HG03342 (cell line): ENCODE data around the gene SLC16A9.

Experiments used
- ATAC-seq: cut with Tn5 transposase; IDR thresholded peaks from one replicate; pipeline ENCODE4 v1.9.1; 2021; ENCODE audit warnings: mild to moderate bottlenecking, moderate library complexity; ENCODE audit not compliant: unreplicated experiment

Gene SLC16A9

DNA sequence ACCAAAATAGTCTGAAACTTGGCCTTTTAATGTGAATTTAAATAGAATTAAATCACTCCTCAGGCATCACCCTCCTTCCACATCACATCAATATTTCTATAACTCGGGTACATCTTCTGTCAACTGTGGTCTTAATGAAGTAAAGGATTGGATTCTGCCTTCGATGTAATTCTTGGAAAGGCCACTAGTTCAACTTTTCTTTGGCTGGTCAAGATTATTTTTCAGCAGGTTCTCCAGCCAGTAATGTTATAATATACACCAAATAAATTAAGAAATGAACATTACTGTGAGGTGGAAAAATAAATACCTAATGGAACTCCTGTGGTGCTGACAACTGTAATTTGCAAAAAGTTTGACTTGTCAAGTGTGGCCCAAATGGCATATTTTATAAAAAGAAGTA lies 9.7 kb upstream of the SLC16A9 start:
- ATAC-seq = no peak

GRCh38 chr10:59718257-59718656 lies 8.6 kb upstream of the SLC16A9 start:
- ATAC-seq = no peak

DNA sequence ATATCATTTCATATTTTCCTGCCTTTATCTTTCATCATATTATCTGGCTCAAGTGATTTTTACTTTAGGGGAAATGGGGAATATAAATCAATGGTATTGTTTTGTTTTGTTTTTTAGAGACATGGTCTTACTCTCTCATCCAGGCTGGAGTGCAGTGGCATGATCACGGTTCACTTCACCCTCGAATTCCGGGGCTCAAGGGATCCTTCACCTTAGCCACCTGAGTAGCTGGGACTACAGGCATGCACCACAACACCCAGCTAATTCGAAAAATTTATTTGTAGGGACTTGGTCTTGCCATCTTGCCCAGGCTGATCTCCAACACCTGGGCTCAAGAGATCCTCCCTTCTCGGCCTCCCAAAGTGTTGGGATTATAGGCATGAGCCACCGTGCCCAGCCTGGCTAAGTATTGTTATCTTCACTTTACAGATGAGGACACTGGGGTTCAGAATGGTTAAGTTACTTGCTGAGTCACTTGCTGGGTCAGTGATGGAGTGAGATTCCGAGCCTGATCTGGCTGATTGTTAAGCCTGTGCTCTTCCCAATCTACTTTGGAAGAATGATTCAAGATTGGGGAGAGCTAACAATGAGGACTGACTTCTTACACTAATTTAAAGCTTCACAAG lies 3.7 kb upstream of the SLC16A9 start:
- no peak for ATAC-seq

DNA sequence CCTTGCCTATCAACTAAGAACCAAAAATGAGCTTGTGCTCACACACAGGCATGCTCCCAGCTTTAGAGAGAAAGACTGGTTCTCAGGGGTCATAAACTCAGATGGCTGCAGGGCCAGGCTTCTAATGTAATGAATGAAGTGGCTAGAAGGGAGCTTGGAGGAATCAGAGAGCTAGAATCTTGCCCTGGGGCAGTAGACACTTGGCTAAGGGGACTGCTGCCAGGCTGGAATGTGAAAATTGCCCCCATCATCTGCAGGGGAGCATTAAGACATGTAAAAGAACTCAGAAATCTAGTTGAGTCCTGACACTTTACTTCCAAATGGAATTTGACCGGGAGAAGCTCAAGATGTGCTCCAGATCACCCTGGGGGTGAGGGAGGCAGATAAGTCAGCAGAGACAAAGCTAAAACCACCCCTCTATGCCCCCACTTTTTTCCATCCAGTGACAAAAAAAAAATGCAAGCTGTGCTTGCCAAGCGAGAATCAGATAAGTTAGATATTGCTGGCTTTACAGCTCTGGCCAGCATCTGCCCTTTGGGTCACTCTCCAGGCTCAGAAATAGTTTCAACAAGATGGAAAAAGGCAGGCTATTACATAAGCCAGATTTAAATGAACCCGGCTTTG lies 2.3 kb upstream of the SLC16A9 start:
- no peak for ATAC-seq

- ATAC-seq = no peak
Measured at GRCh38 chr10:59708816-59709394, 745 bp downstream of the SLC16A9 start.

GRCh38 chr10:59706851-59707797 lies 2.5 kb downstream of the SLC16A9 start:
- ATAC-seq = no peak

DNA sequence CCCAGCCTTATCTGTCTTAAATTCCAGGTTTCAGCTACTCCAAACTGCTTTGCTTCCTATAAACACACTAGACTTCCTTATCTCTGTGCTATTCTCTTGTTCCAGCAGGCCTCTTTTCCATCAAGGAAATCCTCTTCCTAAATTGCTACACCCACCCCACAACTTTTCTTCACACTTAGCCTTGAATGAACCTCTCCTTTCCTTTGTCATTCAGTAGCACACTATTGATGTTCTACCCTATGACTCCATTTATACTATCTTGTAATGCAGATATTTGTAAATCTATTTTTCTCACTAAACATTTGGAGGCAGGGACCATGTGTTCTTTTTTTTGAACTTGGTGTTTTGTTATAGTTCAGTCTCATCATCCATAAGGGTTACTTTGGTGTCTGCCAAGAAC lies 3.7 kb downstream of the SLC16A9 start:
- no peak for ATAC-seq

GRCh38 chr10:59704630-59705029 lies 5.0 kb downstream of the SLC16A9 start:
- no peak for ATAC-seq

DNA sequence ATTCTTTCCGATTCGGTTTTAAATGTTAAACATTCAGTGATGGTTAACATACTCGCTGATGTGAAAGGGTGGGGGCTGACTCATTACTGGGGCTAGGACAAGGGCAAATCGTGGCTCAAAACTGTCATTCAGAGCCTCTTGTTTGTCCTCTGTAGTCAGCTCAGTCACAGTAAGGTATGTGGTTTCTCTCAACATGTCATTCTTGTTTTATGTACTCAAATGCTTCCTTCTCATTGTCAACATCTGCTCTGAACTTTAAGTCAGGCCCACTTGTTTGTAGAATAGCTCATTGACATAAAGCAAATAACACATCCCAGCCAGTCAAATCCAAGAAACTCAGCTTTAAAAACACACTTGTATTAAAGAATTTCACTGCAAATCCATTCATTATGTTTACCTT lies 7.3 kb downstream of the SLC16A9 start:
- ATAC-seq = no peak

GRCh38 chr10:59700709-59701108 lies 8.9 kb downstream of the SLC16A9 start:
- no peak for ATAC-seq

DNA sequence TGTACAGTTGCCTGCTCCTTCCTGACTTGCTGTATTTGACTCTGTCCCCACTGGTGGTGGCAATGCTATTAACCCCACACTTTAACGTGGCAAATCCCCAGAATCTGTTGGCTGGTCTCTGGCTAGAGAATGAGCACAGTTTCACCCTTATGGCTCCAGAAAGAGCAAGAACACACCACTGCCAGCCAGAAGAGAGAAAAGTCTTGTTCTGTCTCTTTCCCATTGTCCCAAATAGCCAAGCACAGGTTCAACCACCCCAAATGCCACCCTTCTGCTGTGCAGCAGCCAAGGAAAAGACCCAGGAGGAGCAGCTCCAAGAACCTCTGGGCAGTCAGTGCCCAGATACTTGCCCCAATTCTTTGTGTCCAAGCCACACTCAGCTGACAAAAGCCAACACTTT lies 11.3 kb downstream of the SLC16A9 start:
- no peak for ATAC-seq

DNA sequence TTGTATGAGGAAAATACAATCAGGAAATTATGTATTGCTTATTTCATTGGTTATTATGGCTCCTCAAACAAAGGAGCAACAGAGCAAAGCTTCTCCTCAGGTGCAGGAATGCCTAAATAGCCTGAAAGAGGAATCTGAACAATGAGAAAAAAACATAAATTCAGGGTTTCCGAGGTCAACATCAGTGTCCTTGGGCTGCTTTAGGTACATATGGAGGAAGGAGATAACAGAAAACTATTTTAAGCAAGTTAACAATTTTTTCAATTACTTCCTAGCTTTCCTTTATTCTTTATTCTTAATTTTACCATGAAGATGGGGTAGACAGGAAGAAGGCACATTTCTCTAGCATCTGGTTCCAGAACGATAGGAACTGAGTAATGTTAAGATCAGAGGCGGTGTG lies 14.0 kb downstream of the SLC16A9 start:
- ATAC-seq = no peak

DNA sequence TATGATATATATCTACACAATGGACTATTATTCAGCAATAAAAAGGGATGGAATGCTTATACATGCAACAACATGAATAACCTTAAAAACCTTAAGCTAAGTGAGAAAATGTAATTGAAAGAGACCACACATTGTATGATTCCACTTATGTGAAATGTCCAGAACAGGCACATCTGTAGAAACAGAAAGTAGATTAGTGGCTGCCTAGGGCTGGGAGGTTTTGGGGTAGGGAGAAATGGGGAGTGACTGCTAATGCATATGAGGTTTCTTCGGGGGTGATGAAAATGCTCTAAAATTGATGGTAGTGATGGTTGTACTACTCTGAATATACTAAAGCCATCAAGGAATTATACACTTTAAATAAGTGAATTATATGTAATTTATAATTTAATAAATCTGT lies 14.7 kb downstream of the SLC16A9 start:
- ATAC-seq = no peak

DNA sequence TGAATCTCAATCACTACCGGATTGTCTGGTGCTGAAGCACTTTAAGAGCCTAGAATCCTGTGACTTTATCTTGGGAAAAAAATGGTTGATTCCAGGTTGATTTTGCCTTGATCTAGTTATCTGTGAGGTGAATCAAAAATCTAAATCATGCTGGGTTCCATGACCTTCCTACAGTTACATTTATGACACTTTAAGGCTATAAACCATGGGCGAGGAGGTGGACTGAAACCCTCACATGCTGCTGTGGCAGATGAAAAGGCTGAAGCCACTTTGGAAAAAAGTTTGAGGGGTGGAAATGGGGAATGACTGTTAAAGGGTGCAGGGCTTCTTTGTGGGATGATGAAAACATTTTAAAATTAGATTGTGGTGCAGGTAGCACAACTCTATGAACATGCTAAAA lies 17.5 kb downstream of the SLC16A9 start:
- no peak for ATAC-seq

DNA sequence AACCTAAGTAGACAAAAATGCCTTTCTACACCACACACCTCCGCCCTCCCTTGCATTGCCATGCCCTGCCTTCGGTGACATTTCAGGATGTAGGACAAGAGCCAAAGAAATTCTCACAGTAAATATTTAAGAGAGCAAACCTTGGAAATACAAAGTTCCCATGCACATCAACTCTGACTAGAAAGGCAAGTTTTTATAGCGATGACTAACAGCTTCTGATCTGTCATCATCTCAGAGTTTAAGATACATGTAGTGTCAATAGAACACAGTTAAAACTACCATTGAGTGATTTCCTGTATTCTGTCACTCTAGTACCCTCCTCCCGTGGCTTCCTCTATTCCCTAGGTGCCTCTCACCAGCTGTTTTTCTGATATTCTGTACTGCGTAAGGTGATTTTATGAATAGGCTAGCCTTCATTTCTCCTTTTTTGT lies 20.7 kb downstream of the SLC16A9 start:
- peak; percentile 66 for ATAC-seq

GRCh38 chr10:59687657-59688056 lies 22.0 kb downstream of the SLC16A9 start:
- no peak for ATAC-seq

GRCh38 chr10:59684006-59684405 lies 25.6 kb downstream of the SLC16A9 start:
- ATAC-seq = no peak

GRCh38 chr10:59682986-59683937 lies 26.4 kb downstream of the SLC16A9 start:
- no peak for ATAC-seq

- ATAC-seq = no peak
Measured at GRCh38 chr10:59680199-59680598, 29.5 kb downstream of the SLC16A9 start.

- ATAC-seq = peak; percentile 83
Measured at GRCh38 chr10:59678884-59679301, 30.8 kb downstream of the SLC16A9 start.
